ENCODE measurements around the gene TTF2. TPM values are rescaled to one million over a fixed set of nuclear protein-coding genes. Genes with fewer than 3 reads are reported as not detected.

The TTF2 gene
- total RNA-seq, 1 experiment from 2014 or later: 46.6 TPM

DNA sequence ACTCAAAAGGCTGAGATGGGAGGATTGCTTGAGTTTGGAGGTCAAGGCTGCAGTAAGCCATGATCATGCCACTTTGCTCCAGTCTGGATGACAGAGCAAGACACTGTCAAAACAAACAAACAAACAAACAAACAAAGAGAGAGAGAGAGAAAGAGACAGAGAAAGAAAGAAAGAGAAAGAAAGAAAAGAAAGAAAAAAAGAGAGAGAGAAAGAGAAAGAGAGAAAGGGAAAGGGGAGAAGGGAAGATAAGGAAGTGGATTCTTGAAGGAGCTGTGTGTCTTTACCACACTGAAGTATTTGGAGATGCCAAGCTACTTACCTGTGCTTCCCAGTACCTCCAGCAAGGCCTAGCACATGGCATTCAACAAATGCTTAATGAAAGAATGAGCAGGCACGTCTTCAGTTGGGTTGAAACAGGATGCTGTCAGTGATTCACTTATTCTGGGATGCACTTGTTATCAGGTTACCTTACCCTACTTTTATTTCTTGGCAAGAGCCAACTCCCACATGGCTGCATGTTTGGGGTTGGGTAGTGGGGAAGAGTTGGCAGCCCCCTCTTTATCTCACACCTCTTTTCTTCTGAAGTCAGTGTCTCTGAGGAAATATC lies 29.8 kb upstream of the TTF2 start:
- Mint-ChIP-seq H3K36me3 (ENCODE audit: insufficient read depth, unreplicated experiment) (no peaks in the 10 kb centered on the region), H3K27ac (ENCODE audit: unreplicated experiment) (no peak overlapping the region), H3K4me1 (ENCODE audit: low read depth, unreplicated experiment) (no peaks in the 10 kb centered on the region), H3K27me3 (ENCODE audit: unreplicated experiment) (no peaks in the 10 kb centered on the region), H3K4me3 (ENCODE audit: low read depth, unreplicated experiment) (no peak overlapping the region), H3K9me3 (ENCODE audit: low read depth, unreplicated experiment) (no peaks in the 10 kb centered on the region)
- BruUV-seq (replicated peaks): no TSS peak
- TF ChIP-seq, protein P1, sequence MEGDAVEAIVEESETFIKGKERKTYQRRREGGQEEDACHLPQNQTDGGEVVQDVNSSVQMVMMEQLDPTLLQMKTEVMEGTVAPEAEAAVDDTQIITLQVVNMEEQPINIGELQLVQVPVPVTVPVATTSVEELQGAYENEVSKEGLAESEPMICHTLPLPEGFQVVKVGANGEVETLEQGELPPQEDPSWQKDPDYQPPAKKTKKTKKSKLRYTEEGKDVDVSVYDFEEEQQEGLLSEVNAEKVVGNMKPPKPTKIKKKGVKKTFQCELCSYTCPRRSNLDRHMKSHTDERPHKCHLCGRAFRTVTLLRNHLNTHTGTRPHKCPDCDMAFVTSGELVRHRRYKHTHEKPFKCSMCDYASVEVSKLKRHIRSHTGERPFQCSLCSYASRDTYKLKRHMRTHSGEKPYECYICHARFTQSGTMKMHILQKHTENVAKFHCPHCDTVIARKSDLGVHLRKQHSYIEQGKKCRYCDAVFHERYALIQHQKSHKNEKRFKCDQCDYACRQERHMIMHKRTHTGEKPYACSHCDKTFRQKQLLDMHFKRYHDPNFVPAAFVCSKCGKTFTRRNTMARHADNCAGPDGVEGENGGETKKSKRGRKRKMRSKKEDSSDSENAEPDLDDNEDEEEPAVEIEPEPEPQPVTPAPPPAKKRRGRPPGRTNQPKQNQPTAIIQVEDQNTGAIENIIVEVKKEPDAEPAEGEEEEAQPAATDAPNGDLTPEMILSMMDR (IDR thresholded peaks at IDR 0.05; ENCODE audit: unreplicated experiment): no peak
- CTCF ChIA-PET: no interaction called here
- intact Hi-C loops (cut with micrococcal nuclease; ENCODE audit: unreplicated experiment): no loop called here
- DNase-seq: no peak

DNA sequence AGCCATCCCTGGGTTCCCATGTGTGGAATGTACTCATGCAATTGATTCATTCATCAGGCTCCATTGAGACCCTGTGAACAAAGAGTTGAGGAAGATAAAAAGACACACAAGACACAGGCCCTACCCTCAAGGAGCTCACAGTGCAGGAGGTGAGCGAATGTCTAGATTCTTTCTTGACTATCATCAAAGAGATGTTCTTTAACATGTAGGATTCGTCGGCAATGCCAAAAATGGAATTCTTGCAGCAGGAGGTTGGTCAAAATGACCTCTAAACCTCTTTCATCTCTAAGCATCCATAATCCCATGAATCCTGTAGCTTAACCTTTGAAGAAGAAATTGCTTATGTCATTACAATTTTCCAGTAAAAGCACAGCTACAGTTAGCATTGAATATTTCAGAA lies 27.9 kb upstream of the TTF2 start:
- TF ChIP-seq, protein P1 (IDR thresholded peaks at IDR 0.05; ENCODE audit: unreplicated experiment): no peak
- Mint-ChIP-seq H3K4me3 (ENCODE audit: low read depth, unreplicated experiment) (no peak overlapping the region), H3K27me3 (ENCODE audit: unreplicated experiment) (no peaks in the 10 kb centered on the region), H3K27ac (ENCODE audit: unreplicated experiment) (no peak overlapping the region), H3K9me3 (ENCODE audit: low read depth, unreplicated experiment) (no peaks in the 10 kb centered on the region), H3K36me3 (ENCODE audit: insufficient read depth, unreplicated experiment) (no peaks in the 10 kb centered on the region), H3K4me1 (ENCODE audit: low read depth, unreplicated experiment) (no peaks in the 10 kb centered on the region)
- CTCF ChIA-PET: no interaction called here
- BruUV-seq (replicated peaks): no TSS peak
- DNase-seq: no peak
- intact Hi-C loops (cut with micrococcal nuclease; ENCODE audit: unreplicated experiment): no loop called here

DNA sequence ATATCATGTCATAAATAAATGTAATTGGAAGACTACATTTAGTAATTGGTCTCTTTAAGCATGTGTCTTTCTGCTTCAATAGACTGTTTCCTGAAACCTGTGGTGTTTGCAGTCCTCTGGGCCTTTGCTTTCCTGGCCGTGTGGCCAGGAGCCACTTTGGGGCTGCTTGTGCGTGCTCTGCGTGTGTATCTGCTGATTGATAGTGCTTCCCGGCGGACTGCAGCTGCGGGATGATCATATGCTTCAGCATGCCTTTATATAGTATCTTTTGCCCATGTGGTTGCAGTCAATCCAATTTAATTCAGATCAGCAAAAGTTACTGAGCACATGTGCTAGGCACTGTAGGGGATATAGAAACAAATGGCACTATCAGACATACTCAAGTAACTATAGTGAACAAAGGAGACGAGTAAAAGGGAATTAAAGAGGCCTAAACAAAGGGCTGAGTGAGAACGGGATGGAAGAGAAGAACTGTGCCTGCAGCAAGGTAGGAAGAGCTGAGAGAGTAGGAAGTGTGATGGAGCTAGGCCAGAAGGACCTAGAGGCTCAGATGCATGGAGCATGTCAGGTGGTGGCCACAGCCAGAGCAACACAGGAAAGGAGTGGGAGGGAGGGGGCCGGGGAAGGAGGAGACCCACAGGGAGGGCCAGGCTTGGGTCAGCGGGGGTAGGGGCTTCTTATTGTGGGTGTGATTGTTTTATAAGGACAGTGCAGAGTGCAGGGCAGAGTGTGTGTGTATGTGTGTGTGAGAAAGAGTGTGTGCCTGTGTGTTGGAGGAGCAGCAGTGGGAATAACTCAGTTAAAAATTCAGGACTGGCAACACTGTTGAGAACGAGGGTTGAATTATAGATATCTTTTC lies 27.2 kb upstream of the TTF2 start:
- CTCF ChIA-PET: no interaction called here
- intact Hi-C loops (cut with micrococcal nuclease; ENCODE audit: unreplicated experiment): no loop called here
- DNase-seq: no peak
- TF ChIP-seq, protein P1 (IDR thresholded peaks at IDR 0.05; ENCODE audit: unreplicated experiment): no peak
- BruUV-seq (replicated peaks): no TSS peak
- H3K36me3 Mint-ChIP-seq (ENCODE audit: insufficient read depth, unreplicated experiment): no peaks in the 10 kb centered on the region
- no peaks in the 10 kb centered on the region for H3K9me3 Mint-ChIP-seq (ENCODE audit: low read depth, unreplicated experiment)
- H3K4me1 Mint-ChIP-seq (ENCODE audit: low read depth, unreplicated experiment): no peaks in the 10 kb centered on the region
- H3K27me3 Mint-ChIP-seq (ENCODE audit: unreplicated experiment): no peaks in the 10 kb centered on the region
- no peak overlapping the region for H3K27ac Mint-ChIP-seq (ENCODE audit: unreplicated experiment)
- H3K4me3 Mint-ChIP-seq (ENCODE audit: low read depth, unreplicated experiment): no peak overlapping the region

DNA sequence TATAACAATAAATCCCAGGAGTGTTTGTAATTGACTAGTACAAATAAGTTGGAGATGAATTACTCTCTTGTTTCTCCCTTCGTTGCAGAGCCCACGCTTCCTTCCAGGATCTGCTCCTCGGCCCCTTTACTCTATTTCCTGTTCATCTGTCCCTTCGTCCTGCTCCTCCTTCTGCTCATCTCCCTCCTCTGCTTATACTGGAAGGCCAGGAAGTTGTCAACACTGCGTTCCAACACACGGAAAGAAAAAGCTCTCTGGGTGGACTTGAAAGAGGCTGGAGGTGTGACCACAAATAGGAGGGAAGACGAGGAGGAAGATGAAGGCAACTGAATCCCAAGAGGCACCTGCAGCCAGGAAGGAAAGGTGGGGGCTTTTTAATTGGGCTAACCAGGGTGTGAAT lies 26.4 kb upstream of the TTF2 start:
- no TSS peak for BruUV-seq (replicated peaks)
- TF ChIP-seq, protein P1 (IDR thresholded peaks at IDR 0.05; ENCODE audit: unreplicated experiment): no peak
- no peak for DNase-seq
- Mint-ChIP-seq H3K36me3 (ENCODE audit: insufficient read depth, unreplicated experiment) (no peaks in the 10 kb centered on the region), H3K27me3 (ENCODE audit: unreplicated experiment) (no peaks in the 10 kb centered on the region), H3K27ac (ENCODE audit: unreplicated experiment) (no peak overlapping the region), H3K9me3 (ENCODE audit: low read depth, unreplicated experiment) (no peaks in the 10 kb centered on the region), H3K4me1 (ENCODE audit: low read depth, unreplicated experiment) (no peaks in the 10 kb centered on the region), H3K4me3 (ENCODE audit: low read depth, unreplicated experiment) (no peak overlapping the region)
- intact Hi-C loops (cut with micrococcal nuclease; ENCODE audit: unreplicated experiment): no loop called here
- CTCF ChIA-PET: no interaction called here

All from Calu3 (cell line).